GM23338 (cell line): ENCODE results near the gene ZXDC. TPM values are rescaled to one million over a fixed set of nuclear protein-coding genes. Genes with fewer than 3 reads are reported as not detected.

Source experiments
- CTCF ChIP-seq, 2 experiments: fragments of 200-600 bp in 1 of 2; sonication (generic) in 1 of 2; conservative IDR thresholded peaks; 2 replicates each; pipeline versions ENCODE4 v1.5.1 to v1.6.1; 2016 to 2017; ENCODE audit warnings: antibody characterized with exemption in 2 of 2, low read depth in 2 of 2, mild to moderate bottlenecking in 2 of 2, moderate library complexity in 1 of 2
- EZH2phosphoT487 ChIP-seq: fragments of 200-600 bp; sonication (generic); IDR thresholded peaks from one replicate; pipeline ENCODE4 v1.8.1; 2018; ENCODE audit warnings: antibody characterized with exemption; ENCODE audit not compliant: unreplicated experiment
- ZNF331 ChIP-seq: fragments of 250-450 bp; sonication (Bioruptor Pico); IDR thresholded peaks from 2 replicates; pipeline ENCODE4 v1.5.0; 2020; ENCODE audit warnings: low read depth, mild to moderate bottlenecking, moderate library complexity
- ZNF462 ChIP-seq: fragments of 250-450 bp; sonication (Bioruptor Pico); IDR thresholded peaks from 2 replicates; pipeline ENCODE4 v1.5.0; 2020; ENCODE audit warnings: mild to moderate bottlenecking, moderate library complexity
- polyA plus RNA-seq: library from polyadenylated mRNA; unstranded; fragments of >200 nt; fragmentation: Nextera tagmentation; extraction: Ambion mirVana; gene quantifications from 2 replicates; pipeline ENCODE4 v1.2.1, GENCODE V29; 2016
- total RNA-seq: library from RNA; depleted of rRNA; stranded (reverse); fragments of >200 nt; shearing (Covaris generic); gene quantifications from 2 replicates; pipeline ENCODE4 v1.2.3, GENCODE V29; 2014
- TF ChIP-seq, protein P1 (sequence below): IDR thresholded peaks from one replicate; pipeline ENCODE4 v1.6.1; 2018; ENCODE audit warnings: antibody characterized with exemption; ENCODE audit not compliant: unreplicated experiment

Gene ZXDC
- total and polyA plus RNA-seq, 2 experiments from 2014 or later: 5.7 to 45.1 TPM

- TF ChIP-seq ZNF462 (CRISPR knock-in tag) (no peak), EZH2phosphoT487 (no peak), ZNF331 (CRISPR knock-in tag) (no peak), CTCF (conservative IDR thresholded peaks at IDR 0.05; ENCODE audit: low read depth in 2 of 2) (no peak)
- TF ChIP-seq, protein P1, sequence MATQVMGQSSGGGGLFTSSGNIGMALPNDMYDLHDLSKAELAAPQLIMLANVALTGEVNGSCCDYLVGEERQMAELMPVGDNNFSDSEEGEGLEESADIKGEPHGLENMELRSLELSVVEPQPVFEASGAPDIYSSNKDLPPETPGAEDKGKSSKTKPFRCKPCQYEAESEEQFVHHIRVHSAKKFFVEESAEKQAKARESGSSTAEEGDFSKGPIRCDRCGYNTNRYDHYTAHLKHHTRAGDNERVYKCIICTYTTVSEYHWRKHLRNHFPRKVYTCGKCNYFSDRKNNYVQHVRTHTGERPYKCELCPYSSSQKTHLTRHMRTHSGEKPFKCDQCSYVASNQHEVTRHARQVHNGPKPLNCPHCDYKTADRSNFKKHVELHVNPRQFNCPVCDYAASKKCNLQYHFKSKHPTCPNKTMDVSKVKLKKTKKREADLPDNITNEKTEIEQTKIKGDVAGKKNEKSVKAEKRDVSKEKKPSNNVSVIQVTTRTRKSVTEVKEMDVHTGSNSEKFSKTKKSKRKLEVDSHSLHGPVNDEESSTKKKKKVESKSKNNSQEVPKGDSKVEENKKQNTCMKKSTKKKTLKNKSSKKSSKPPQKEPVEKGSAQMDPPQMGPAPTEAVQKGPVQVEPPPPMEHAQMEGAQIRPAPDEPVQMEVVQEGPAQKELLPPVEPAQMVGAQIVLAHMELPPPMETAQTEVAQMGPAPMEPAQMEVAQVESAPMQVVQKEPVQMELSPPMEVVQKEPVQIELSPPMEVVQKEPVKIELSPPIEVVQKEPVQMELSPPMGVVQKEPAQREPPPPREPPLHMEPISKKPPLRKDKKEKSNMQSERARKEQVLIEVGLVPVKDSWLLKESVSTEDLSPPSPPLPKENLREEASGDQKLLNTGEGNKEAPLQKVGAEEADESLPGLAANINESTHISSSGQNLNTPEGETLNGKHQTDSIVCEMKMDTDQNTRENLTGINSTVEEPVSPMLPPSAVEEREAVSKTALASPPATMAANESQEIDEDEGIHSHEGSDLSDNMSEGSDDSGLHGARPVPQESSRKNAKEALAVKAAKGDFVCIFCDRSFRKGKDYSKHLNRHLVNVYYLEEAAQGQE: no peak
These were observed 11.2 kb downstream of the ZXDC start (continued) for GRCh38 chr3:126464494-126464893.
